NCI-H345 (cell line): ENCODE data around the gene DMBX1.
A peak's percentile ranks its signal among the peaks of the same experiment; 100 is the strongest.

ENCODE experiments used
- DNase-seq: peaks from one replicate; lab custom pipeline; 2025; lab: John Stamatoyannopoulos, UW

The DMBX1 gene

GRCh38 chr1:46459315-46459714, 30.3 kb upstream of the DMBX1 start:
- no peak for DNase-seq

GRCh38 chr1:46461017-46461808, 28.4 kb upstream of the DMBX1 start:
- DNase-seq = no peak

- DNase-seq = no peak
Observed at GRCh38 chr1:46461809-46462448, 27.7 kb upstream of the DMBX1 start.

GRCh38 chr1:46464013-46464548, 25.6 kb upstream of the DMBX1 start:
- no peak for DNase-seq

GRCh38 chr1:46464915-46465314, 24.7 kb upstream of the DMBX1 start:
- DNase-seq = no peak

GRCh38 chr1:46465981-46466476, 23.6 kb upstream of the DMBX1 start:
- no peak for DNase-seq

GRCh38 chr1:46466477-46467182, 23.0 kb upstream of the DMBX1 start:
- DNase-seq = peak; percentile 67

- no peak for DNase-seq
Observed at GRCh38 chr1:46467183-46467504, 22.5 kb upstream of the DMBX1 start.

- DNase-seq = no peak
Observed at GRCh38 chr1:46469881-46470280, 19.8 kb upstream of the DMBX1 start.

- DNase-seq = no peak
Observed at GRCh38 chr1:46471848-46472492, 17.7 kb upstream of the DMBX1 start.

GRCh38 chr1:46472498-46473181, 17.0 kb upstream of the DMBX1 start:
- no peak for DNase-seq

GRCh38 chr1:46473991-46474390, 15.6 kb upstream of the DMBX1 start:
- no peak for DNase-seq

- DNase-seq = no peak
Observed at GRCh38 chr1:46474570-46474969, 15.1 kb upstream of the DMBX1 start.

- DNase-seq = no peak
Observed at GRCh38 chr1:46476673-46477072, 13.0 kb upstream of the DMBX1 start.

GRCh38 chr1:46477153-46477929, 12.3 kb upstream of the DMBX1 start:
- DNase-seq = peak; percentile 50

- no peak for DNase-seq
Observed at GRCh38 chr1:46478721-46479485, 10.7 kb upstream of the DMBX1 start.

GRCh38 chr1:46479744-46480350, 9.8 kb upstream of the DMBX1 start:
- no peak for DNase-seq

- DNase-seq = no peak
Observed at GRCh38 chr1:46480959-46481646, 8.5 kb upstream of the DMBX1 start.

GRCh38 chr1:46481961-46482360, 7.7 kb upstream of the DMBX1 start:
- DNase-seq = no peak
